ENCODE data around the gene ATP6V0E2.

The ATP6V0E2 gene

DNA sequence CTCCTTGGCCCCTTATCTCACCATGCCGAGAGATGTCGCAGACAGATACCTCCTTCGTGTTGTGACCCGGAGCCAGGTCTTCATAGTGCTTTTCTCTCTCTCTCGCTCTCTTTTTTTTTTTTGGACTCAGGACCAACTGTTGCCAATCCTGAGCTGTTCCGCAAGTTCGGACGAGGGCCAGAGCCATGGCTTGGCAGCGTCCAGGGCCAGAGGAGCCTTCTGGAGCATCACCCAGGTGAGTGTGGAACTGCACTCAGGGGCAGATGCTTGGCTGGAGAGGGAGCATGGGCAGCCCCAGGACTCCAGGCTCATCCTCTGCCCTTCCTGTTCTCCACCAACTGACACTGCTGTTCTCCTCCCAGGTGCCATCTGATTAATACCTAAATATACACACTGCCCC is 27.7 kb upstream of the ATP6V0E2 start:
- no peaks in the 10 kb centered on the region for H3K36me3 ChIP-seq (ENCODE audit: low read depth)
- H3K4me3 ChIP-seq (ENCODE audit: severe bottlenecking) = no peak overlapping the region
- H3K4me1 ChIP-seq (ENCODE audit: insufficient read depth, poor library complexity, severe bottlenecking) = no peaks in the 10 kb centered on the region
- DNase-seq (ENCODE audit: low spot score) (no peak), ATAC-seq (ENCODE audit: low read depth) (no peak)
- TF ChIP-seq, protein P1, sequence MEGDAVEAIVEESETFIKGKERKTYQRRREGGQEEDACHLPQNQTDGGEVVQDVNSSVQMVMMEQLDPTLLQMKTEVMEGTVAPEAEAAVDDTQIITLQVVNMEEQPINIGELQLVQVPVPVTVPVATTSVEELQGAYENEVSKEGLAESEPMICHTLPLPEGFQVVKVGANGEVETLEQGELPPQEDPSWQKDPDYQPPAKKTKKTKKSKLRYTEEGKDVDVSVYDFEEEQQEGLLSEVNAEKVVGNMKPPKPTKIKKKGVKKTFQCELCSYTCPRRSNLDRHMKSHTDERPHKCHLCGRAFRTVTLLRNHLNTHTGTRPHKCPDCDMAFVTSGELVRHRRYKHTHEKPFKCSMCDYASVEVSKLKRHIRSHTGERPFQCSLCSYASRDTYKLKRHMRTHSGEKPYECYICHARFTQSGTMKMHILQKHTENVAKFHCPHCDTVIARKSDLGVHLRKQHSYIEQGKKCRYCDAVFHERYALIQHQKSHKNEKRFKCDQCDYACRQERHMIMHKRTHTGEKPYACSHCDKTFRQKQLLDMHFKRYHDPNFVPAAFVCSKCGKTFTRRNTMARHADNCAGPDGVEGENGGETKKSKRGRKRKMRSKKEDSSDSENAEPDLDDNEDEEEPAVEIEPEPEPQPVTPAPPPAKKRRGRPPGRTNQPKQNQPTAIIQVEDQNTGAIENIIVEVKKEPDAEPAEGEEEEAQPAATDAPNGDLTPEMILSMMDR (IDR thresholded peaks at IDR 0.05; ENCODE audit: poor library complexity, severe bottlenecking) = no peak
- no peak overlapping the region for H3K27ac ChIP-seq (ENCODE audit: poor library complexity, severe bottlenecking)
- no peaks in the 10 kb centered on the region for H3K27me3 ChIP-seq (ENCODE audit: insufficient read depth, poor library complexity, severe bottlenecking)
- H3K9me3 ChIP-seq (ENCODE audit: severe bottlenecking) = no peaks in the 10 kb centered on the region

GRCh38 chr7:149846436-149847046 is 27.2 kb upstream of the ATP6V0E2 start:
- Histone ChIP-seq H3K27ac (ENCODE audit: poor library complexity, severe bottlenecking) (no peak overlapping the region), H3K9me3 (ENCODE audit: severe bottlenecking) (no peaks in the 10 kb centered on the region), H3K4me1 (ENCODE audit: insufficient read depth, poor library complexity, severe bottlenecking) (no peaks in the 10 kb centered on the region), H3K27me3 (ENCODE audit: insufficient read depth, poor library complexity, severe bottlenecking) (no peaks in the 10 kb centered on the region), H3K36me3 (ENCODE audit: low read depth) (no peaks in the 10 kb centered on the region), H3K4me3 (ENCODE audit: severe bottlenecking) (no peak overlapping the region)
- TF ChIP-seq, protein P1 (IDR thresholded peaks at IDR 0.05; ENCODE audit: poor library complexity, severe bottlenecking) = no peak
- DNase-seq (ENCODE audit: low spot score) (no peak), ATAC-seq (ENCODE audit: low read depth) (no peak)

DNA sequence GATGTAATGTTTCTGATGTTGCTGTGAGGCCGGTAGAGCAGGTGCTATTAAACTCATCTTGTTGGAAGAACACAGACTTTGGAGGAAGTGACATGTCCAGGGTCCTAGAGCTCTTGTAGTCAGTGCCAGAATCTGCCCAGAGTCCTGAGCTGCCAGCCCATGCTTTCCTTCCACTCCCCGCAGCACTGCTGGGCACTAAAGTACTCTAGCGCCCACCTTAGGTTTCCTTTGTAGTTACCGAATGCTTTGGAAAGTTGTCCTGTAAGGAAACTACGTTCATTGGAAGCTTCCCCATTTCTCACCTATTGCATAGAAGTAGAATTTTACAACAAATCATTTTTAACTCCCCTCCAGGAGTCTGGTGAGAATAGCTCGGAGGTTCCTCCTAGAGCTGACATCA is 24.6 kb upstream of the ATP6V0E2 start:
- Histone ChIP-seq H3K9me3 (ENCODE audit: severe bottlenecking) (no peaks in the 10 kb centered on the region), H3K36me3 (ENCODE audit: low read depth) (no peaks in the 10 kb centered on the region), H3K4me1 (ENCODE audit: insufficient read depth, poor library complexity, severe bottlenecking) (no peaks in the 10 kb centered on the region), H3K27ac (ENCODE audit: poor library complexity, severe bottlenecking) (no peak overlapping the region), H3K4me3 (ENCODE audit: severe bottlenecking) (no peak overlapping the region), H3K27me3 (ENCODE audit: insufficient read depth, poor library complexity, severe bottlenecking) (no peaks in the 10 kb centered on the region)
- ATAC-seq (ENCODE audit: low read depth) (no peak), DNase-seq (ENCODE audit: low spot score) (no peak)
- TF ChIP-seq, protein P1 (IDR thresholded peaks at IDR 0.05; ENCODE audit: poor library complexity, severe bottlenecking) = no peak

DNA sequence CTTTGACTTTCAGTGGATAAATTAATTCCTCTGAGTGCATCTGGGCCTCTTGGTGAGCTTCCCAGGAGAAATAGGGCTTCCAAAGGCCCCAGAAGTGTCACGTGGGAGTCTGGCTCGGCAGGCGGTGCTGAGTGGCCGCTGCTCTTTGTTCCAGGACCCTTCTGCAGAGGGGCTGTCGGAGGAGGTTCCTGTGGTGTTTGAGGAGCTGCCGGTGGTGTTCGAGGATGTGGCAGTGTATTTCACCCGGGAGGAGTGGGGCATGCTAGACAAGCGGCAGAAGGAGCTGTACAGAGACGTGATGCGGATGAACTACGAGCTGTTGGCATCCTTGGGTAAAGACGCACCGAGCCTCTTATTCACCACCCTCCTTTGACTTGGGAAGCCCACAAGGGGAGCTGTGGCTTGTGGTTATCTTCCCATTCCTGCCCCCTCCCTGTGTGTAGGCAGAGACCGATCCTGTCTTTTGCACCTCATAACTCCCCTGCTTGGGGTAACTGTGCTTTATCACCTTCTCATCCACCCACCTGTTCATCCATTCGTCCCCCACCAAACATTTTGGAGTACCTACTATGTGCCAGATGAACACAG is 23.7 kb upstream of the ATP6V0E2 start:
- no peaks in the 10 kb centered on the region for H3K27me3 ChIP-seq (ENCODE audit: insufficient read depth, poor library complexity, severe bottlenecking)
- H3K36me3 ChIP-seq (ENCODE audit: low read depth) = no peaks in the 10 kb centered on the region
- TF ChIP-seq, protein P1 (IDR thresholded peaks at IDR 0.05; ENCODE audit: poor library complexity, severe bottlenecking) = no peak
- ATAC-seq (ENCODE audit: low read depth) (no peak), DNase-seq (ENCODE audit: low spot score) (no peak)
- no peak overlapping the region for H3K27ac ChIP-seq (ENCODE audit: poor library complexity, severe bottlenecking)
- H3K4me1 ChIP-seq (ENCODE audit: insufficient read depth, poor library complexity, severe bottlenecking) = peaks cover 7% of the 10 kb centered on the region
- no peaks in the 10 kb centered on the region for H3K9me3 ChIP-seq (ENCODE audit: severe bottlenecking)
- no peak overlapping the region for H3K4me3 ChIP-seq (ENCODE audit: severe bottlenecking)

GRCh38 chr7:149850716-149851115 is 23.1 kb upstream of the ATP6V0E2 start:
- Histone ChIP-seq H3K4me1 (ENCODE audit: insufficient read depth, poor library complexity, severe bottlenecking) (peaks cover 13% of the 10 kb centered on the region), H3K9me3 (ENCODE audit: severe bottlenecking) (no peaks in the 10 kb centered on the region), H3K36me3 (ENCODE audit: low read depth) (no peaks in the 10 kb centered on the region), H3K27ac (ENCODE audit: poor library complexity, severe bottlenecking) (no peak overlapping the region), H3K4me3 (ENCODE audit: severe bottlenecking) (no peak overlapping the region), H3K27me3 (ENCODE audit: insufficient read depth, poor library complexity, severe bottlenecking) (no peaks in the 10 kb centered on the region)
- no peak for ATAC-seq (ENCODE audit: low read depth)
- TF ChIP-seq, protein P1 (IDR thresholded peaks at IDR 0.05; ENCODE audit: poor library complexity, severe bottlenecking) = no peak
- no peak for DNase-seq (ENCODE audit: low spot score)

Measured in RWPE2 (cell line).